ENCODE measurements around the gene CSAD.

CSAD gene

DNA sequence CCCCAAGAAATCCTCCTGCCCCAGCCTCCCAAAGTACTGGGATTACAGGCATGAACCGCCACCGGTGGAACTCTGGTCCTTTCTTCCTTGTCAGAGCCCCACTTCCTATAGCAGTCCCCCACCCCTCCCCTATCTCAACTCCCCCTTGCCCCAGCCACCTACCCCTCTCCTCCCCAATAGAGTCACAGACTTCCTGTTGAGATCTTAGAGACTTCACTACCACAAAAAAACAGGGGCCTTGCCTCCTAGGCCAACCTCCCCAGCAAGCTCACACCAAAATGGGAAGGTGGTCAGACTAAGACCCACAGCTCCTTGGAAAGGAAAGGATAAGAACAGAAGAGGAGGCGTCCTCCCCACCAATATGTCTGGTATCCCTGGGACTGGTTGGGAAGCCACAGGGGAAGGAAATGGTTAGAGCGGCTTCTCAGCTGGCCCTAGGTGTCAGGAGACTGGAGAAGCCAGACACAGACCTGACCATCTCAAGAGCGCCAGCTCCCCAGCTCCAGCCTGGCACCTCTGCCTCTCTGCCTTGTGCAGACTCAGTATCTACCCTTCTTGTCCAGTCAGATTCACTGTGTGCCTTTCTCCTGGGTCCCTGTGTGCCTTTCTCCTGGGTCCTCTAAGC lies 17.9 kb upstream of the CSAD start:
- TF ChIP-seq, protein P1, sequence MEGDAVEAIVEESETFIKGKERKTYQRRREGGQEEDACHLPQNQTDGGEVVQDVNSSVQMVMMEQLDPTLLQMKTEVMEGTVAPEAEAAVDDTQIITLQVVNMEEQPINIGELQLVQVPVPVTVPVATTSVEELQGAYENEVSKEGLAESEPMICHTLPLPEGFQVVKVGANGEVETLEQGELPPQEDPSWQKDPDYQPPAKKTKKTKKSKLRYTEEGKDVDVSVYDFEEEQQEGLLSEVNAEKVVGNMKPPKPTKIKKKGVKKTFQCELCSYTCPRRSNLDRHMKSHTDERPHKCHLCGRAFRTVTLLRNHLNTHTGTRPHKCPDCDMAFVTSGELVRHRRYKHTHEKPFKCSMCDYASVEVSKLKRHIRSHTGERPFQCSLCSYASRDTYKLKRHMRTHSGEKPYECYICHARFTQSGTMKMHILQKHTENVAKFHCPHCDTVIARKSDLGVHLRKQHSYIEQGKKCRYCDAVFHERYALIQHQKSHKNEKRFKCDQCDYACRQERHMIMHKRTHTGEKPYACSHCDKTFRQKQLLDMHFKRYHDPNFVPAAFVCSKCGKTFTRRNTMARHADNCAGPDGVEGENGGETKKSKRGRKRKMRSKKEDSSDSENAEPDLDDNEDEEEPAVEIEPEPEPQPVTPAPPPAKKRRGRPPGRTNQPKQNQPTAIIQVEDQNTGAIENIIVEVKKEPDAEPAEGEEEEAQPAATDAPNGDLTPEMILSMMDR (conservative IDR thresholded peaks at IDR 0.05; ENCODE audit: low read length) = no peak
- no peak overlapping the region for H3K4me3 ChIP-seq (ENCODE audit: low read length)
- DNase-seq (ENCODE audit: low read depth) = no peak

DNA sequence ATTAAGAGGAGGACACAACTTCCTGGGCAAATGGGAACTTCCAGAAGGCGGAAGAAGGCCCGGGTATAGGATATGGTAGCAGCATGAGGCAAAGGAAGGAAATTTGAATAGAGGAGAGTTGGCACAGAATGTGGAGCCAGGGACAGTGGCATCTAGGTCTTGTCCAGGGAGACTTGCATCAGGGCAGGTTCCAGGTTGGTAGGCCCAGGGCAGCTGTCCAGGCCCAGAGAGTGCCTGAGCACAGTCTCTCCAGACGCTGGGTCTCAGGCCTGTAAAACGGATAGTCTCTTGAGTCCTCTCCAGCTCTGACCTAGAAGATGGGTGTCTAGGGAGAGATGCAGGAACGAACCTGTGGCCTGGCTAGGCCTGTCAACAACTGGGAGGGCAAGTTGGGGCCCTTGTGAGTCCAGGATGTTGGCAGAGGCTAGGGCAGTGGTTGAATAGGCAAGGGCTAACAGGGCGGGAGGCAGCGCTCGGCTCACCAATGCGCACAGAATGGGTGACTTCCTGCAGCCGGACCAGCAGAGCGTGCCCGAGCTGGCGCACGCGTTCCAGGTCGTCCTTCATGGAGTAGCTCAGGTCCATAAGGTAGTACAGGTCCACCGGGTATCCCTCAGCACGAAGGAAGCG lies 16.4 kb upstream of the CSAD start:
- TF ChIP-seq, protein P1 (conservative IDR thresholded peaks at IDR 0.05; ENCODE audit: low read length) = no peak
- H3K4me3 ChIP-seq (ENCODE audit: low read length) = no peak overlapping the region
- no peak for DNase-seq (ENCODE audit: low read depth)

DNA sequence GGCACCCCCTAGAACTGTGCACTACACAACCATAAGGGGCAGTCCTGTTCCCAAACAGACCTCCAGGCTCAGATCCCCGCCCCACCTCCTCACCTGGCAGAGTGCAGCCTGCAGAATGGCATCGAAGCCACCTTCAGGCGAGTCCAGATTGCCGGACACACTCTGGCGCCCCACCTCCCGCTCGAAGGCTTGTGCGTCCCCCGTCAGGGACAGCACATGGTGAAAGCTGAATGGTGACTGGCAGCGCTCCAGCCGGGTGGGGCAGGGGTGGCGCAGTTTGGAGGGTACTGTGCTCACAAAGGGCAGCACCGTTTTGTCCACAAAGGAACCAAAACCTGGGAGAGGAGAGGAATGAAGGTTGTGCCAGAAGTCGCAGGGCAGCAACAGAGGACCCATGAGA lies 15.8 kb upstream of the CSAD start:
- DNase-seq (ENCODE audit: low read depth) = no peak
- TF ChIP-seq, protein P1 (conservative IDR thresholded peaks at IDR 0.05; ENCODE audit: low read length) = no peak
- H3K4me3 ChIP-seq (ENCODE audit: low read length) = no peak overlapping the region

DNA sequence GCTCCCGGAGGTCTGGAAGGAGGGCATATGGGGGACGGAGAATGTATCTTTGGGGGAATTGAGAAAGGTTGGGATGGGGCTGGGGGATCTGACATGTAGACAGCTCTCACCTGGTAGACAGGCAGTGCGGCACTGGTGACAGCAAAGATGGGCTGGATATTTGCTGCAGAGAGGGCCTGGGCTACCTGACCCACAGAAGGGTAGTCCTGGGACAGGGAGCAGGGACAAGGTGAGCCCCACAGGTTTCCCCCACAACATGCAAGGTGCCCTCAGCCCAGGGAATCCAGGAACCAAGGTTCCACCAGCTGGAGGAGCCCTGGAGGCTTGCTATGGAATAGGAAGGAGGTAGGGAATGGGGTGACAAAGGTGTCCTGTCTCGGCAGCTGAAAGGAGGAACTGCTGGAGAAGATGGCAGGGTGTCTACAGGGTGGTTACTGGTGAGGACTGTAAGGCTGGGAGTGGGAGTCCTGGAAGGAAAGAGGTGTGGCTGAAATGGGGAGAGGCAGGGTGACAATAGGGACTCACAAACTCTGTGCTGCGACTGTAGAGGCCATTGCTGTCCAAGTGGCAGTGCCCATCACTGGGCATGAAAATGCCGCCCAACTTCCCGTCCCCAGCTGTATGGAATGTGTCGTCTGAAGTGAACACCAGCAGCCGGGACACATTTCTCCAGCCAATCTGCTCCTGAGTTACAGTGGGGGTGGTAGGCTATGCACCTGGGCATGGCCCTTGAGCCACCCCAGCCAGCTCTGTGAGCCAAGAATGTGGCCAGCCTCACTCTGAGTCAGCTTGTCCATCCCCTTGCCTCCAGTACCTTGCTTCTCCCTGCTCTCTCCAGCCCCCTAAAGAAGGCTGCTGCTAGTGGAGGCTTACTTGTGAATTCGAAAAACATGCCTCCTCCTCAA lies 15.0 kb upstream of the CSAD start:
- no peak for DNase-seq (ENCODE audit: low read depth)
- no peak overlapping the region for H3K4me3 ChIP-seq (ENCODE audit: low read length)

DNA sequence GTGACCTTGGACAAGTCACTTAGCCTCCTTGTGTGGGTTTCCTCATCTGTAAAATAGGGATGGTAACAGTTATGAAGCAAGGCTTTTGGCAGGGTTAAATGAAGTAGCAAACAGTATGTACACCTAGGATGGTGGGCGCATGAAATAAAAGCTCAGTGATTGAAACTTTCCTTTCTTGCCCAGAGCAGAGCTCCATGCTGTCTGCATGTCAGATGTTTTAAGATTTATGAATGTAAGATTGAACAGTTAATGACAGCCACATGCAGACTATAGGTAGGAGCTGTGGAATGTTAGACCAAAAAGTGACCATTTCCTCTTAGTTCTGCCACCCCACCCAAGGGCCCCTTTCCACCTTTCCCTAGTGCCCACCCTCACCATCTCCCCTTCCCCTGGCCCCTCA lies 14.2 kb upstream of the CSAD start:
- no peak overlapping the region for H3K4me3 ChIP-seq (ENCODE audit: low read length)
- DNase-seq (ENCODE audit: low read depth) = no peak
- TF ChIP-seq, protein P1 (conservative IDR thresholded peaks at IDR 0.05; ENCODE audit: low read length) = no peak

More for the DNA sequence above, 15.0 kb upstream of the CSAD start:
- TF ChIP-seq, protein P1 (conservative IDR thresholded peaks at IDR 0.05; ENCODE audit: low read length) = no peak

DNA sequence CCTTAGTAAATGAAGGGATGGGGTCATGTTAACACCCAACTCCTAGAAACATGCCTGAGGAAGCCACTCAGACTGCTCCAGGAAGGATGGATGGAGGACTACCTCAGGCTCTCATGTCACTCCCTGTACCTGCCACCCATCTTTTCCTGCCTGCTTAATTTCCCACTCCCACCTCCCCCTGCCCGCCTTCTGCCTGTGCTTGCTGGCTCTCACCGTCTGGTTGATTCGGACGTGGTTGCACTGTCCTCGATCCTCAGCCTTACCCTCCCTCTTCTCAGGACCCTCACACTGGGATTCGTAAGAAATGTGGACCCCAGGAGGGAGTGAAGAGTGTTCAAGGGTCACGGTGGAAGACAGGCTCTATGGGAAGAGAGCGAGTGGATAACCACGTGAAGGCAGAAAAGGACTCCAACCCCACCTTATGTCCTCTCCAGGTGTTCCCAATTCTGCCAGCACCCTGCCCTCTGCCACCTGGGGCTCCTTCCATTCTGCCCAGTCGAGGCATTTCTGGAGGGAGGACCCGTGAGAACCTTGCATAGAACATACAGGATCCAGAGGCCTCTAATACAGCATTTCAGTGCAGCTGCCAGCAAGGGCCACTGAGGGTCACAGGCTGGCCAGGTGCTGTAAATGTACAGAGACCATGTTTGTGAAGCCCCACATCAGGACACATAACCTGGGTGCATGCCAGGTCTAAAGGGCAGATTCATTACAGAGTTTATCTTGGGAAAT lies 13.4 kb upstream of the CSAD start:
- no peak for DNase-seq (ENCODE audit: low read depth)
- H3K4me3 ChIP-seq (ENCODE audit: low read length) = no peak overlapping the region
- TF ChIP-seq, protein P1 (conservative IDR thresholded peaks at IDR 0.05; ENCODE audit: low read length) = no peak
